PC-9 (cell line): ENCODE measurements around the gene SLC6A3. TPM values are rescaled to one million over a fixed set of nuclear protein-coding genes. Genes with fewer than 3 reads are reported as not detected.

Experiments
- BruUV-seq: library from RNA; stranded (reverse); fragments of 400-500 nt; replicated peaks from 2 replicates; lab custom pipeline; 2021; lab: Mats Ljungman, UMichigan
- CTCF ChIA-PET: fragments of 300-600 bp; sonication (Branson Sonifier 250); formaldehyde crosslinking; loops from one replicate; lab custom pipeline; 2022; ENCODE audit warnings: antibody characterized with exemption; lab: Charles Lee
- POLR2A ChIA-PET: fragments of 300-600 bp; sonication (Branson Sonifier 250); formaldehyde crosslinking; loops from one replicate; lab custom pipeline; 2022; ENCODE audit warnings: antibody characterized with exemption; ENCODE audit not compliant: unreplicated experiment; lab: Charles Lee
- DNase-seq, 2 experiments: peaks; one replicate each; pipeline versions ENCODE4 v3.0.0 to v3.0.0-alpha.2; 2015 to 2022; ENCODE audit warnings: mixed read lengths in 1 of 2
- H2AFZ ChIP-seq: fragments of 200-600 bp; sonication (generic); 2 replicates; pipeline ENCODE4 v1.8.1; 2017; ENCODE audit warnings: antibody characterized with exemption
- H3F3A ChIP-seq: fragments of 200-600 bp; sonication (generic); 2 replicates; pipeline ENCODE4 v1.8.1; 2017; ENCODE audit warnings: antibody characterized with exemption, mild to moderate bottlenecking, low read depth; ENCODE audit not compliant: insufficient read depth
- H3K27ac ChIP-seq: fragments of 200-600 bp; sonication (generic); 2 replicates; pipeline ENCODE4 v1.6.1; 2016; ENCODE audit warnings: mixed run types
- H3K27me3 ChIP-seq: fragments of 200-600 bp; sonication (generic); 2 replicates; pipeline ENCODE4 v1.6.1; 2016; ENCODE audit warnings: low read depth, mixed run types; ENCODE audit not compliant: insufficient read depth
- H3K36me3 ChIP-seq: fragments of 200-600 bp; sonication (generic); 2 replicates; pipeline ENCODE4 v1.6.1; 2016; ENCODE audit warnings: low read depth, mixed run types
- H3K4me1 ChIP-seq: fragments of 200-600 bp; sonication (generic); replicated peaks from 2 replicates; pipeline ENCODE4 v1.6.1; 2016; ENCODE audit warnings: mixed run types; ENCODE audit not compliant: insufficient read depth
- H3K4me2 ChIP-seq: fragments of 200-600 bp; sonication (generic); 2 replicates; pipeline ENCODE4 v1.6.1; 2017; ENCODE audit warnings: mixed run types
- H3K4me3 ChIP-seq: fragments of 200-600 bp; sonication (generic); 2 replicates; pipeline ENCODE4 v1.6.1; 2016; ENCODE audit warnings: mixed run types
- H3K79me2 ChIP-seq: fragments of 200-600 bp; sonication (generic); 2 replicates; pipeline ENCODE4 v1.6.1; 2017; ENCODE audit warnings: low read depth, mixed run types
- H3K9me2 ChIP-seq: fragments of 200-600 bp; sonication (generic); 2 replicates; pipeline ENCODE4 v1.8.1; 2017; ENCODE audit warnings: mild to moderate bottlenecking; ENCODE audit not compliant: insufficient read depth
- H3K9me3 ChIP-seq: fragments of 200-600 bp; sonication (generic); 2 replicates; pipeline ENCODE4 v1.8.1; 2016; ENCODE audit warnings: low read depth; ENCODE audit not compliant: insufficient read depth
- H4K20me1 ChIP-seq: fragments of 200-600 bp; sonication (generic); 2 replicates; pipeline ENCODE4 v1.8.1; 2017; ENCODE audit not compliant: insufficient read depth
- CTCF ChIP-seq: fragments of 200-600 bp; sonication (generic); conservative IDR thresholded peaks from 2 replicates; pipeline ENCODE4 v1.6.1; 2017; ENCODE audit warnings: mixed run types, antibody characterized with exemption, mild to moderate bottlenecking, moderate library complexity
- EZH2 ChIP-seq: fragments of 200-600 bp; sonication (generic); IDR thresholded peaks from 2 replicates; pipeline ENCODE4 v1.8.0; 2017; ENCODE audit warnings: antibody characterized with exemption, low read depth
- intact Hi-C: fragments of 100-400 bp; cut with micrococcal nuclease; formaldehyde crosslinking; loops from one replicate; pipeline ENCODE4 v1.10.0; 2022; ENCODE audit not compliant: unreplicated experiment
- total RNA-seq: library from RNA; stranded (reverse); gene quantifications from 2 replicates; pipeline ENCODE4 v1.2.3, GENCODE V29; 2021

SLC6A3 gene
- total RNA-seq, 1 experiment from 2014 or later, result not detected

DNA sequence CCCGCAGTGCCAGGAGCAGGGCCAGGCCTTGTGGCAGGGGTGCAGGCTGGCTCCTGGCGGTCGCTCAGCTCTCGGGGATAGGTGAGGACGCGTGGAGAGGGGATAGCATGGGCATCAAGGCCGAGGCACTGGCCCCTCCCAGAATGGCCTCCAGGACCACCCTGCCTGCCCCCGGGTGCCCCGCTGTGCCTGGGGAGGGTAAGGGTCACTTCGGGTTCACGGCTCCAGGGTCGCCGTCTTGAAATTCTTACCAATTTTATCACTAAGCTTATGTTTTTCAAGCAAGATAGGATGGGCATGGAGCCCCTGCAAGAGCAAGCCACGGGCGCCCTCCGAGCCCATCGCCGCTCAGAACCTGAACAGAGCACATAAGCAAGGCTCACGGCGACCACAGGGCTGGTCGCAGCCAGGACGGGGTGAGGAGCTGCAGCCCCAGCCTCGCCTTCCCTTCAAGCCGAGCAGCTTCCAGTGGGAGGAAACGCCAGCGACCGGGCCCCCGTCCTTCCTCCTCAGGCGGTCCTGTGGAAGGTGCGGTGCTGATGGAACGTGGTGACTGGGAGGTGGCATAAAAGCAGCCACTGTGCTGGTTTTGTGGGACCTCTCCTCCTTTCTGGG lies 86.1 kb downstream of the SLC6A3 start:
- no peaks in the 10 kb centered on the region for H3K9me3 ChIP-seq
- peak overlapping the region; percentile 34 for H3K4me2 ChIP-seq
- ChIA-PET POLR2A (interaction anchor here (0.6 to 0.7 kb wide), 2 partner anchors 172 to 265 kb away, joined by 4 to 13 read pairs; no protein-coding TSS in a partner anchor), CTCF (no interaction called here)
- intact Hi-C loops, result no loop called here
- no peaks in the 10 kb centered on the region for H3K79me2 ChIP-seq
- no peaks in the 10 kb centered on the region; the same call in 1 of the 2 replicates for H3F3A ChIP-seq
- H4K20me1 ChIP-seq, result peaks cover 5% of the 10 kb centered on the region; the same call in 1 of the 2 replicates
- no peak for DNase-seq
- H3K27me3 ChIP-seq, result peaks cover 100% of the 10 kb centered on the region
- no peaks in the 10 kb centered on the region for H3K36me3 ChIP-seq
- H3K9me2 ChIP-seq, result no peaks in the 10 kb centered on the region
- H3K4me3 ChIP-seq, result no peak overlapping the region
- no peaks in the 10 kb centered on the region for H3K4me1 ChIP-seq
- TF ChIP-seq EZH2 (no peak), CTCF (no peak)
- H3K27ac ChIP-seq, result no peak overlapping the region
- no peak overlapping the region for H2AFZ ChIP-seq
- BruUV-seq, result no TSS peak

GRCh38 chr5:1358726-1359025 lies 86.6 kb downstream of the SLC6A3 start:
- no peaks in the 10 kb centered on the region for H3K36me3 ChIP-seq
- no peak overlapping the region for H3K27ac ChIP-seq
- H3K4me2 ChIP-seq, result no peak overlapping the region
- H3K4me3 ChIP-seq, result no peak overlapping the region
- H3K4me1 ChIP-seq, result no peaks in the 10 kb centered on the region
- no TSS peak for BruUV-seq
- H2AFZ ChIP-seq, result no peak overlapping the region
- H3K9me3 ChIP-seq, result no peaks in the 10 kb centered on the region
- H3K9me2 ChIP-seq, result no peaks in the 10 kb centered on the region
- TF ChIP-seq EZH2, result no peak
- TF ChIP-seq CTCF, result no peak
- H4K20me1 ChIP-seq, result peaks cover 5% of the 10 kb centered on the region; the same call in 1 of the 2 replicates
- H3F3A ChIP-seq, result no peaks in the 10 kb centered on the region; the same call in 1 of the 2 replicates
- POLR2A ChIA-PET, result interaction anchor here (0.6 kb wide), 1 partner anchor 172 kb away, joined by 4 read pairs; no protein-coding TSS in a partner anchor
- CTCF ChIA-PET, result no interaction called here
- H3K27me3 ChIP-seq, result peaks cover 100% of the 10 kb centered on the region
- no peak for DNase-seq
- intact Hi-C loops, result no loop called here
- H3K79me2 ChIP-seq, result no peaks in the 10 kb centered on the region

DNA sequence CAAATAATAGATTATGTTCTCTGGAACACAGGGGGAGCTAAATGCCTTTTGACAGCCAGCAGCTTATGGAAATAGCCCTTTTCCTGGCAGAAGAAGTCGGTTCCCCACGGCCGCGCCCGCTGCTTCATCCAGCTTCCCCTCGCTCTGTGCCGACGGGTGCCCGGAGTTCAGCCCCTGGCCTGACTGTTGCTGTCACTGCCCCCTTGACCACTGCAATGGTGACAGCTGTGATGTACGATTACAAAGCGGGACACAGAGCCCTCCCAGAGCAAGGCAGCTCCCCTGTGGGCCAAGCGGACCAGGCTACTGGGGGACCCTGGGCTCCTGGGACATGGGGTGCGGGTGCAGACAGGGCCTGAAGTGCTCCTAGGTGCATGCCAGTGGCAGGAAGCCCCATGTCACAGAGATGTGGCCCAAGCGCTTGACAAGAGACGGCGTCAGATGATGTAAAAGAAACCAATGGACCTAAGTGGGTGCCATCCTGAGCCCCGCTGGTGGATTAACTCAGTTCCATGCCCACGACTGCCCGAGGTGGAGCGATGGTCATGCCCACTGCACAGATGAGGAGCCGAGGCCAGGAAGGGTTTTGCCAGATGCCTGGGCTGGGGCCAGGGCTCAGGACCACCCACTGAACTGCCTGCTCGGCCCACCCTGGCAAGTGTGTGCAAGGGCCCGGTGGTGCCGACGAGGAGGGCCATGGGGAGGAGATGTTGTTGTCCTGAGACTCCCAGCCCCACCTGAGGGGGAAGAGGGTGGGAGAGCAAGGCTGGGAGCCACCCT lies 87.1 kb downstream of the SLC6A3 start:
- ChIA-PET POLR2A (interaction anchor here (0.6 kb wide), 1 partner anchor 173 kb away, joined by 4 read pairs; no protein-coding TSS in a partner anchor), CTCF (no interaction called here)
- Histone ChIP-seq H3K4me3 (no peak overlapping the region), H3K27me3 (peaks cover 100% of the 10 kb centered on the region), H3K4me1 (no peaks in the 10 kb centered on the region), H3K79me2 (no peaks in the 10 kb centered on the region), H3K9me3 (no peaks in the 10 kb centered on the region), H4K20me1 (no peaks in the 10 kb centered on the region), H3K36me3 (no peaks in the 10 kb centered on the region), H3F3A (no peaks in the 10 kb centered on the region; the same call in 1 of the 2 replicates), H3K9me2 (no peaks in the 10 kb centered on the region), H3K4me2 (no peak overlapping the region), H3K27ac (no peak overlapping the region), H2AFZ (no peak overlapping the region)
- intact Hi-C loops, result no loop called here
- DNase-seq, result no peak
- BruUV-seq, result no TSS peak
- TF ChIP-seq EZH2, result no peak
